KMS-11 (cell line): ENCODE data around the gene RBMS2.
A peak's percentile ranks its signal among the peaks of the same experiment; 100 is the strongest.
"Not testable (repeated sequence)": the region's sequence is repeated elsewhere in the genome, so short reads cannot be mapped to it uniquely, and the experiment has no call there.

Source experiments
- H2AFZ ChIP-seq: fragments of 200-600 bp; sonication (generic); 2 replicates; pipeline ENCODE4 v1.6.1; 2016; ENCODE audit warnings: antibody characterized with exemption, mixed run types, low read depth
- H3K27ac ChIP-seq: fragments of 200-600 bp; sonication (generic); 2 replicates; pipeline ENCODE4 v1.6.1; 2016; ENCODE audit warnings: mild to moderate bottlenecking, mixed run types
- H3K27me3 ChIP-seq: fragments of 200-600 bp; sonication (generic); 2 replicates; pipeline ENCODE4 v1.6.1; 2017; ENCODE audit warnings: mild to moderate bottlenecking, low read depth, mixed run types, moderate library complexity; ENCODE audit not compliant: insufficient read depth
- H3K36me3 ChIP-seq: fragments of 200-600 bp; sonication (generic); 2 replicates; pipeline ENCODE4 v1.6.1; 2017; ENCODE audit warnings: mild to moderate bottlenecking, mixed run types; ENCODE audit not compliant: insufficient read depth
- H3K4me1 ChIP-seq: fragments of 200-600 bp; sonication (generic); 2 replicates; pipeline ENCODE4 v1.6.1; 2016; ENCODE audit warnings: mild to moderate bottlenecking, low read depth, mixed run types; ENCODE audit not compliant: poor library complexity, severe bottlenecking
- H3K4me2 ChIP-seq: fragments of 200-600 bp; sonication (generic); 2 replicates; pipeline ENCODE4 v1.7.0; 2016; ENCODE audit warnings: mild to moderate bottlenecking, mixed run types
- H3K4me3 ChIP-seq: fragments of 200-600 bp; sonication (generic); IDR thresholded peaks from 2 replicates; pipeline ENCODE4 v1.6.1; 2017; ENCODE audit warnings: low read depth, low read length, mixed read lengths; ENCODE audit not compliant: insufficient read depth
- H3K79me2 ChIP-seq: fragments of 200-600 bp; sonication (generic); 2 replicates; pipeline ENCODE4 v1.6.1; 2016; ENCODE audit warnings: low read depth, mixed run types; ENCODE audit not compliant: insufficient read depth
- H3K9ac ChIP-seq: fragments of 200-600 bp; sonication (generic); 2 replicates; pipeline ENCODE4 v1.6.1; 2016; ENCODE audit warnings: mild to moderate bottlenecking, mixed run types
- H4K20me1 ChIP-seq: fragments of 200-600 bp; sonication (generic); 2 replicates; pipeline ENCODE4 v1.6.1; 2016; ENCODE audit warnings: mild to moderate bottlenecking, mixed run types; ENCODE audit not compliant: insufficient read depth
- TF ChIP-seq, protein P1 (sequence below): fragments of 200-600 bp; sonication (generic); conservative IDR thresholded peaks from 2 replicates; pipeline ENCODE4 v1.6.1; 2017; ENCODE audit warnings: low read depth, mild to moderate bottlenecking, antibody characterized with exemption, low read length, moderate library complexity, mixed read lengths

The RBMS2 gene

DNA sequence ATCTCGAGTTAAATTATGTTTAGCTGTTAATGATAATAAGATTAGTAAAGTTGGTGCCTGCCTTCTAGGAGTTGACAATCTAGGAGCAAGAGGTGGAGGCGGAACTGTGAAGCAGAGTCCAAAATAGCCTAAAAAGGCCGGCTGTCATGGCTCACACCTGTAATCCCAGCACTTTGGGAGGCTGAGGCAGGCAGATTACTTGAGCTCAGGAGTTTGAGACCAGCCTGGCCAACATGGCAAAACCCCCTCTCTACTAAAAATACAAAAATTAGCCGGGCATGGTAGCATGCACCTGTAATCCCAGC lies 7.7 kb upstream of the RBMS2 start:
- H3K27me3 ChIP-seq, H4K20me1 ChIP-seq, H3K4me2 ChIP-seq, H3K36me3 ChIP-seq, H3K79me2 ChIP-seq, H3K4me1 ChIP-seq, H3K4me3 ChIP-seq, H3K27ac ChIP-seq, H3K9ac ChIP-seq: not testable (repeated sequence)
- peak overlapping the region; percentile 20; the same call in 1 of the 2 replicates for H2AFZ ChIP-seq
- TF ChIP-seq, protein P1, sequence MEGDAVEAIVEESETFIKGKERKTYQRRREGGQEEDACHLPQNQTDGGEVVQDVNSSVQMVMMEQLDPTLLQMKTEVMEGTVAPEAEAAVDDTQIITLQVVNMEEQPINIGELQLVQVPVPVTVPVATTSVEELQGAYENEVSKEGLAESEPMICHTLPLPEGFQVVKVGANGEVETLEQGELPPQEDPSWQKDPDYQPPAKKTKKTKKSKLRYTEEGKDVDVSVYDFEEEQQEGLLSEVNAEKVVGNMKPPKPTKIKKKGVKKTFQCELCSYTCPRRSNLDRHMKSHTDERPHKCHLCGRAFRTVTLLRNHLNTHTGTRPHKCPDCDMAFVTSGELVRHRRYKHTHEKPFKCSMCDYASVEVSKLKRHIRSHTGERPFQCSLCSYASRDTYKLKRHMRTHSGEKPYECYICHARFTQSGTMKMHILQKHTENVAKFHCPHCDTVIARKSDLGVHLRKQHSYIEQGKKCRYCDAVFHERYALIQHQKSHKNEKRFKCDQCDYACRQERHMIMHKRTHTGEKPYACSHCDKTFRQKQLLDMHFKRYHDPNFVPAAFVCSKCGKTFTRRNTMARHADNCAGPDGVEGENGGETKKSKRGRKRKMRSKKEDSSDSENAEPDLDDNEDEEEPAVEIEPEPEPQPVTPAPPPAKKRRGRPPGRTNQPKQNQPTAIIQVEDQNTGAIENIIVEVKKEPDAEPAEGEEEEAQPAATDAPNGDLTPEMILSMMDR, result peak; percentile 70

DNA sequence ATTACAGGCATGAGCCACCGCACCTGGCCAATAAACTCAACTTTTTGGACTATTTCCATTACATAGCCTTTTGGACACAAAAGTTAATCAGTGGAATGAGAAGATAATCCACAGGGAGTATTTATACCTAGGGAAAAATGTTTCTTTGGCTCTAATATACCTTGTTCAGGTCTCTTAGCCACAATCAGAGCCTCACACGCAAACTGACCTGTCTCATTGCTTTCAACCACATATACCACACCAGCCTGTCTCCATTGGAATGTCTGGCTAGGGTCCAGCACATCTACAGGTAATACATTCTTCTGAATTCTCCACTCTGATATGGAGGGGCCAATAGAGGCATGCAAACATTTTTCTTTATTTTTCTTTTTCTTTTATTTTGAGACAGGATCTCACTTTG lies 3.8 kb upstream of the RBMS2 start:
- Histone ChIP-seq H3K4me3 (no peak overlapping the region), H3K4me1 (peaks cover 12% of the 10 kb centered on the region), H3K9ac (no peak overlapping the region), H3K27me3 (no peaks in the 10 kb centered on the region), H3K79me2 (no peaks in the 10 kb centered on the region), H3K27ac (no peak overlapping the region), H3K36me3 (no peaks in the 10 kb centered on the region), H4K20me1 (no peaks in the 10 kb centered on the region), H3K4me2 (no peak overlapping the region), H2AFZ (no peak overlapping the region)
- TF ChIP-seq, protein P1, result no peak

DNA sequence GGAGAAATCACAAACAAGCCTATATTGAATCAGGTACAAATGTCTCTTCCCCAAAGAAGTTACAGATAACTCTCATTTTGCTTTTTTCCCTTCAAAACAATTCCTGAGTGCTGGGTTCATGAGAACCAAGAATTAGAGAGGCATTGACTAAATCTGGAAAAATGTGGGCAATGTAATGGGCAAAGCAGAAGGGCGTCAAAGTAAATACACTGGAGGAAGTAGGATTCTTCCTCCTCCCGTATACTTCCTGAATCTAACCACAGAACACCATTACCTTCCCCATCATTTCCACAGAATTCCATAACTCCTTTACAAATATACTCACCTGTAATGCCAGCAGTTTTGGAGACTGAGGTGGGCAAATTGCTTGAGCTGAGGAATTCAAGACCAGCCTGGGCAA lies 3.0 kb upstream of the RBMS2 start:
- no peak overlapping the region for H3K27ac ChIP-seq
- H3K4me2 ChIP-seq, result no peak overlapping the region
- H4K20me1 ChIP-seq, result no peaks in the 10 kb centered on the region
- H3K4me3 ChIP-seq, result no peak overlapping the region
- no peak overlapping the region for H3K9ac ChIP-seq
- no peaks in the 10 kb centered on the region for H3K27me3 ChIP-seq
- no peaks in the 10 kb centered on the region for H3K79me2 ChIP-seq
- H3K4me1 ChIP-seq, result peaks cover 11% of the 10 kb centered on the region
- TF ChIP-seq, protein P1, result no peak
- no peaks in the 10 kb centered on the region for H3K36me3 ChIP-seq
- H2AFZ ChIP-seq, result no peak overlapping the region

DNA sequence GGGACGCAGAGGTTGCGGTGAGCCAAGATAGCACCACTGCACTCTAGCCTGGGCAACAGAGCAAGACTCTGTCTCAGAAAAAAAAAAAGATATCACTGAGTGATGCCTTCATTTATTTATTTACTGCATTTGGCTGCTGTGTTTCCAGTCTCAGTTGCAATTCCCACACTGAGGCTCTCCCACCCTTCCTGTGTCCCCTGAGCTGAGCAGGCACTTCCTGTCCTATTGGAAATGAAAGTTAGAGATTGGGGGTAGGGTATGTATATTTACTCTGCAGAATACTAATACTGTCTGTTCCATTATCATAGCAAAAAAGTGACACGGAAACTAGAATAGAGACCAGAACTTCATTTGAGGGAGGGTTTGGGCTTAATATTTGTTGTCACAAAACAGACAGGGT lies 1.6 kb upstream of the RBMS2 start:
- Histone ChIP-seq H3K9ac (no peak overlapping the region), H2AFZ (no peak overlapping the region), H3K27me3 (no peaks in the 10 kb centered on the region), H3K4me2 (no peak overlapping the region), H4K20me1 (no peaks in the 10 kb centered on the region), H3K4me3 (no peak overlapping the region), H3K27ac (no peak overlapping the region), H3K36me3 (no peaks in the 10 kb centered on the region), H3K79me2 (no peaks in the 10 kb centered on the region), H3K4me1 (peaks cover 10% of the 10 kb centered on the region)
- TF ChIP-seq, protein P1, result no peak

DNA sequence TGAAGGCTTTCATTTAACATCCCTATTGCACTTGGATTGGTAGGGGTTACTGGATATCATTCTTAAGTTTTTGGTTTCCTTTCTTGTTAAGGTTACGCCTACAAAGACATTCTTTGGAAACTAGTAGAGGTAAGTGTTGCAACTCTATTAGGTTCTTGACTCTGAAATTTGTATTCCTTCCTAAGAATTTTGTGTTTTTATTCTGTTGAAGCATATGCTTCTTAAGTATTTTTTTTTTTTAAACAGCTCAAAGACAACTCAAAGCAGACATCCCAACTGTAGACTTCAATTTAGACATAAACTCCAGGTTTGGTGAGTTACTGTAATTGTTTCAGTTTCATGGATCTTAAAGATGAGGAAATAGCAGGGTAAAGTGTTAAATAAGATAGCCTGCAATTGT lies 1.1 kb upstream of the RBMS2 start:
- H3K9ac ChIP-seq, result no peak overlapping the region
- H4K20me1 ChIP-seq, result no peaks in the 10 kb centered on the region
- TF ChIP-seq, protein P1, result no peak
- no peak overlapping the region for H3K4me3 ChIP-seq
- H3K36me3 ChIP-seq, result no peaks in the 10 kb centered on the region
- H3K4me1 ChIP-seq, result peaks cover 10% of the 10 kb centered on the region
- H3K4me2 ChIP-seq, result no peak overlapping the region
- no peak overlapping the region for H3K27ac ChIP-seq
- no peaks in the 10 kb centered on the region for H3K27me3 ChIP-seq
- H3K79me2 ChIP-seq, result no peaks in the 10 kb centered on the region
- H2AFZ ChIP-seq, result no peak overlapping the region
